HG03342 (cell line): ENCODE data around the gene MED15.

Experiments used
- ATAC-seq: cut with Tn5 transposase; IDR thresholded peaks from one replicate; pipeline ENCODE4 v1.9.1; 2021; ENCODE audit warnings: mild to moderate bottlenecking, moderate library complexity; ENCODE audit not compliant: unreplicated experiment

Gene MED15

GRCh38 chr22:20568502-20569058 lies 61.2 kb downstream of the MED15 start:
- ATAC-seq = no peak

- ATAC-seq = no peak
These were observed 61.9 kb downstream of the MED15 start for GRCh38 chr22:20569059-20570058.

- no peak for ATAC-seq
These were observed 63.7 kb downstream of the MED15 start for GRCh38 chr22:20571078-20571503.

- ATAC-seq = no peak
These were observed 64.2 kb downstream of the MED15 start for GRCh38 chr22:20571531-20572007.

GRCh38 chr22:20572132-20572802 lies 64.9 kb downstream of the MED15 start:
- no peak for ATAC-seq

GRCh38 chr22:20573176-20573832 lies 65.9 kb downstream of the MED15 start:
- ATAC-seq = no peak

- ATAC-seq = no peak
These were observed 66.6 kb downstream of the MED15 start for GRCh38 chr22:20573833-20574615.

- no peak for ATAC-seq
These were observed 67.5 kb downstream of the MED15 start for GRCh38 chr22:20574920-20575353.

- ATAC-seq = no peak
These were observed 68.5 kb downstream of the MED15 start for GRCh38 chr22:20575724-20576444.

- no peak for ATAC-seq
These were observed 69.0 kb downstream of the MED15 start for GRCh38 chr22:20576445-20576816.

- no peak for ATAC-seq
These were observed 69.6 kb downstream of the MED15 start for GRCh38 chr22:20577045-20577444.

- no peak for ATAC-seq
These were observed 70.2 kb downstream of the MED15 start for GRCh38 chr22:20577549-20577975.

GRCh38 chr22:20578192-20578591 lies 70.8 kb downstream of the MED15 start:
- ATAC-seq = no peak

GRCh38 chr22:20578707-20579106 lies 71.3 kb downstream of the MED15 start:
- ATAC-seq = no peak

GRCh38 chr22:20579273-20580120 lies 72.1 kb downstream of the MED15 start:
- no peak for ATAC-seq

- no peak for ATAC-seq
These were observed 72.8 kb downstream of the MED15 start for GRCh38 chr22:20580179-20580578.

GRCh38 chr22:20580611-20581502 lies 73.4 kb downstream of the MED15 start:
- no peak for ATAC-seq
